Smooth muscle cell of the brain vasculature (primary cell): ENCODE results near the gene RRBP1.

ENCODE experiments used
- DNase-seq: peaks from one replicate; pipeline ENCODE4 v3.0.0-alpha.2; 2012; ENCODE audit warnings: low read depth, low spot score

RRBP1 gene

DNA sequence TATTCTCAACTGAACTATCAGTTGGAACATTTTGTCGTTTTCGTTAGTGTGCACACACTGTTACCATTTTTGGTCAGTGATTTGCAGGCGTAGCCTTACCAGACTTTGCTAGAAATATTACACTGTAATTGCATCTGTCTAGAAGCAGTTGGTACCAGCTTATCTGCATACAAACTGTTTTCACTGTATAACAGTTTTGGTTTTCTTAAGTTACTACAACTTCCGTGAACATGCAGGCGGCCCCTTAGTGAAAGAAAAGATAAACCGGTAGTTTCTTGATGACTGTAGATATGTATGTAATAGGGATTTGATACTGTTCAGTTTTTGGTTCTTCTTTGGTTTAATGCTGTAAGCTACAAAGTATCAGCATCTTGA is 110.9 kb downstream of the RRBP1 start:
- DNase-seq: no peak

DNA sequence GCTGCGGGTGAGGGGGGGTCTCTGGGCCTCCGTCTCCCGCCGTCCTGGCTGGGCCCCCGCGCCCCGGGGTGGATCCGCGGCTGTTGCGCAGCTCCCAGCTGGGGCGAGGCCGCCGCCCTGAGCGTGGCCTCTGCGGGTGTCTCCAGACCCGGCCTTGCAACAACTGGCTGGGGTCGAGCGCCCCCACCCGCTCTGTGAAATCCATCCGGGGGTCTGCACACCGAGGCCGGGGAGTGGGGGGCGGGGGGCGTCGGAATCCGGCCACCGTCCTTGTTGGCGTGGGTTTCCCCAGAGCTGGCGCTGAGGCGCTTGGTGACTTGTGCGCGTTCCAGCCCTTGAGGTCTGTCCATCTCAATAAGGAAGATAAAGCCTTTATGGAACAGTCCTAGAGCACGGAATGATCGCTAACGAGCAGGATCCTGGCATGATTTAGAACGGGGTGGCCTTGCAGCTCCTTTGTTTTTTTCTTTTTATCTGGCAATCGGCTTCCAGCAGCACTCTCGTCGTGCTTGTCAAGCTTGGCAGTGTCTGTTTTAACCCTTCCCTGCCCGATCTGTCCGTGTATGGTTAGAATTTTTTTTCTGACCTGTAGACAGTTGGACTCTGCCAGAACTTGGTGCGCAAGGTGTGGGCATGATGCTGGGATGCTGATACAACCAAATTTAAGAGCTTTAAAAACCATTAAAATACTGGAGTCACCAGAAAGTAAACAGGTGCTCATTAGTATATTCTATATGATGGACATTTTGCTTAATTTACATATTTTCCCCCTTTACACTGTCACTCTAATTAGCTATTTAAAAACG is 111.5 kb downstream of the RRBP1 start:
- no peak for DNase-seq

DNA sequence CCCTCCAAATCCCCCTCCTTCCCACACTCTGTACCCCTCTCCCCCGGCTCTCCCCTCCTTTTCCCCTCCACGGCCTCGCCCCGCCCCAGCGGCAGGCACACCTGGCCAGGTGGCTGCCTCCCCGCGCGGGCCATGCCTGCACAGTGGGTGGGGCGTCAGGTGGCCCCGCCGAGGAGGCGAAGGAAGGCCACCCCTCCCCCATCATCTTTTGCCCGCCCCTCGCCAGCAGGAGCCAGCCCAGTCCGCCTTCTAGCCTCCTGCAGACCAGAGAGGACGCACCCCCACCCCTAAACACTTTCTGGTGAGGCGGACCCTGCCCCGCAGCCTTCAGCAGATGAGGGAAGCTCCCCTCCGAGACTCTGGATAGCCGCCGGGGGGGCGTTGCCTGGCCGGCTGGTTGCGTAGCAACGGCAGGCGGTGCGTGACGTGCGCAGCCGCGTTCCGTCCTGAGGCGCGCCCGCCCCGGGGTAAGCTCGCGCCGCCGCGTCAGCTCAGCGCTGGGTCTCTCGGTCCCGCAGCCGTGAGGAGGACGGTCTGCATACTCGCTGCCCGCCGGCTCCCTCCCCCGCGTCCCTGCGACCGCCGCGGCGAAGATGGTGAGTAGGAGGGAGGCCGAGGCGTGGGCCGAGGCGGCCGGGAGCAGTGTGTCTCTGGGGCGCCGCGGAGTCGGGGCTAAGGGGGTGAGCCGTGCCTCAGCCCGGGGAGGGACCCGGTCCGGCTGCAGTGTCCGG is 112.3 kb downstream of the RRBP1 start, which contains the start of gene DSTN:
DSTN (plus strand) TSS at position 460 of the 731 bp plus-strand sequence; CDS start at position 594, 134 bp downstream.
- no peak for DNase-seq

DNA sequence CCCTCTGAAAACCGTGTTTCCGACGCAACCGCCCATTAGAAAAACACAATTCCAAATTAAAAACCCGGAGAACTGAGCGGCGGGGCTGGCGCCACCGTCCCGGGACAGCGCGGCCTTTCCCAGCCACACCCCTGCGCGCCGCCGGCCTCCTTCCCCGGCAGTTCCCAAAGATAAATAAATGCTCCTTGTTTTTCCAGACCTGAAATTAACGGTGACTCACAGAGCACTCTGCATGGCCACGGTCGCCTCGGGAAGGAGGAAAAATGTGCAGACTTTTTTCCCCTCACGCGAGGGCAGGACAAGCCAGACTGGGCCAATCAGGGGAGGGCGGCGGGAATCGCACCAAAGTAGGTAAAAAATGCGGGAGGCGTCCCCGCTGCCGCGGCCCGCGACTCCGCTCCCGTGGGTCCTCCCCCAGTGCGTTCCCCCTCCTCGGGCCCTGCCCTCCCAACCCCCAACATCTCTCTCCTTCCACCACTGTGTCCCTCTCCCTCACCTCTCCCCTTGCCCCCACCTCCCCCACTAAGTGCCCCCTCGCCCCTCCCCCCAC is 113.0 kb downstream of the RRBP1 start:
- no peak for DNase-seq

DNA sequence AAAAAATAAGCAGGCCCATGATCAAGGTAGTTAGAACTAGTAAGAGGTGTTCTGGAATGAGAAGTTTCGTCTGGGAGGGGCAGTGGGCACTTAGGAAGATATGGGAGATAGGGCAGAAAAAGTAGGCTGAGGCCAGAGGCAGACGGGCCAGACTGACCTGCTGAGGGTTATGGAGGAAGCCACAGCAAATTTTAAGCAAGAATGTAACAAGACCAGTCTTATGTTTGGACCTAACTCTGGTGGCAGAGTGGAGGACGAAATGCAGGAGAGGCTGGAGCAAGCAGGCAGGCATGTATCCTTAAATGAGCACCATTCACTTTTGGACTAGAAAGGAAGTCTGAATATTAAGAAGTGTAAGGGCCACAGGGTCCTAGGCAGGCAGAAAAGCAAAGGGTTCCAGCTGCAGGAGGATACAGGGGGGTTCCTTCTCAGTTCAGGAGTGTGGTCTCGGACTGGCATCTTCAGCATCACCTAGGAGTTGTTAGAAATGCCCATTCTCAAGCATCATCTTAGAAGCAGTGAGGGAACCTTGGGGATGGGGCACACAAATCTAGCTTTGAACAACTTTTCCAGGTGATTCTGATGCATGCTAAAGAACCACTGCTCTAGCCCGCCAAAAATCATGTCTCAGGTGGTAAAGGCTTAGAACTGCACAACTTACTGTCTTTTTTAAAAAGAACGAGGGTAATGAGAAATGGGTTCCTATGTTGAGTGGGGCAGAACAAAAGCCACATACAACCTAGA is 113.8 kb downstream of the RRBP1 start:
- no peak for DNase-seq

DNA sequence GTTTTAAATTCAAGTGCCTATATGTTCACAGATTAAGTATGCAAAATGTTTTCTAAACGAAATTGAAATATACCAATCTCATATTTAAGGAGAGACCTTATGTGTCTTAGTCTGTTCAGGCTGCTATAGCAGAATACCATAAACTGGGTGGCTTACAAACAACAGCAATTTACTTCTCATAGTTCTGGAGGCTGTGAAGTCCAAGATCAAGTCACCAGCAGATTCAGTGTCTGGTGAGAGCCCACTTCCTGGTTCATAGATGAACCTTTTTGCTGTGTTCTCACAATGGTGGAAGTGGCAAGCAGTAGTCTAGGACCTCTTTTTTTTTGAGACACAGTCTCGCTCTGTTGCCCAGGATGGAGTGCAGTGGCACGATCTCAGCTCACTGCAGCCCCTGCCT is 115.7 kb downstream of the RRBP1 start:
- DNase-seq: no peak

DNA sequence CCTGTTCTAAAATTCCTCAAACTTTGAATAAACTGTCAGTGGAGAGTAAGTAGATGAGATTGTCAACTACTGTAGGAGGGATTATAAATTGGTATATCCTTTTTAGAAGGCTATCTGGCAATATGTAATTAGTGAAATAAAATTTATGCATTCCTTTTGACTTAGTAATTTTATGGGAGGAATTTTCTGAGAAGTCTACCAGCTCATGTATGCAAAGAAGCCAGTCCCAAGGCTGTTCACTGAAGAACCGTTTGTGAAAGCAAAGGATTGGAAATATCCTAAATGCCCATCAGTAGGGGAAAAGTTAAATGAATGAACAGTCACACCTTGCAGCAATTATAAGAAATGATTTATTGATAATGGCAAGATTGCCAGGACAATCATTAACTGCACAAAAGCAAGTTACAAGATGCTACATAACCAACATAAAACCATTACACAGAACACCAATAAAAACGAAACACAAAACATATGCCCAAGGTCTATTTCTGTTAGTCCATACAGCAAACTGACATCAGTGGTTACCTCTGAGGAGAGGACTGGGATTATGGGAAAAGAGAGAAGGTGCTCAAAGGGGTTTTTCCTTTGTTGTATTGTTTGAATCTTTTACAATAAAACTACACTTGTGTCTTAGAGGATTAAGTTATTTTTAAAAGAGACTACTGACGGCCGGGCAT is 116.7 kb downstream of the RRBP1 start:
- DNase-seq: no peak
